WTC11 (cell line): Measurements from ENCODE around the gene BTNL9. TPM values are rescaled to one million over a fixed set of nuclear protein-coding genes. Genes with fewer than 3 reads are reported as not detected.
A peak's percentile ranks its signal among the peaks of the same experiment; 100 is the strongest.

Experiments used
- ATAC-seq: fragments of 200-7000 bp; cut with Tn5 transposase; 2 replicates; pipeline ENCODE4 v1.10.0; 2021; ENCODE audit warnings: mild to moderate bottlenecking, moderate library complexity
- CTCF ChIA-PET: fragments of 300-600 bp; sonication (Branson Sonifier 250); formaldehyde crosslinking; loops from one replicate; lab custom pipeline; 2021; ENCODE audit warnings: antibody characterized with exemption; lab: Charles Lee
- POLR2A ChIA-PET: fragments of 350-600 bp; sonication (Branson Sonifier 250); formaldehyde crosslinking; loops from one replicate; lab custom pipeline; 2021; ENCODE audit warnings: antibody characterized with exemption; lab: Charles Lee
- DNase-seq: peaks from one replicate; pipeline ENCODE4 v3.0.0; 2021; ENCODE audit warnings: low spot score
- H3K27ac Mint-ChIP-seq: 2 replicates; pipeline ENCODE4 v1.8.0; 2021; ENCODE audit warnings: mixed read lengths
- H3K27me3 Mint-ChIP-seq: 2 replicates; pipeline ENCODE4 v1.8.0; 2021; ENCODE audit warnings: low read depth, mild to moderate bottlenecking, moderate library complexity, mixed read lengths
- H3K36me3 Mint-ChIP-seq: 2 replicates; pipeline ENCODE4 v1.8.0; 2021; ENCODE audit warnings: mixed read lengths
- H3K4me1 Mint-ChIP-seq: 2 replicates; pipeline ENCODE4 v1.8.0; 2022; ENCODE audit warnings: mixed read lengths
- H3K4me3 Mint-ChIP-seq: 2 replicates; pipeline ENCODE4 v1.8.0; 2021; ENCODE audit warnings: mild to moderate bottlenecking, moderate library complexity, mixed read lengths
- H3K9me3 Mint-ChIP-seq: 2 replicates; pipeline ENCODE4 v1.8.0; 2021; ENCODE audit warnings: mixed read lengths
- AFF4 ChIP-seq: sonication (generic); formaldehyde crosslinking; IDR thresholded peaks from 2 replicates; pipeline ENCODE4 v1.8.1; 2023; ENCODE audit warnings: mild to moderate bottlenecking, missing genetic modification reagents, borderline replicate concordance
- ATF1 ChIP-seq: sonication (generic); formaldehyde crosslinking; IDR thresholded peaks from 2 replicates; pipeline ENCODE4 v1.8.1; 2023; ENCODE audit warnings: mild to moderate bottlenecking, moderate library complexity, missing genetic modification reagents
- ERG ChIP-seq: fragments of 250-450 bp; sonication (Bioruptor Pico); IDR thresholded peaks from 2 replicates; pipeline ENCODE4 v1.8.0; 2021; ENCODE audit warnings: mild to moderate bottlenecking
- ESRRA ChIP-seq: sonication (generic); formaldehyde crosslinking; IDR thresholded peaks from 2 replicates; pipeline ENCODE4 v1.8.1; 2022; ENCODE audit warnings: mild to moderate bottlenecking, missing genetic modification reagents, borderline replicate concordance
- FOXP1 ChIP-seq: sonication (generic); formaldehyde crosslinking; IDR thresholded peaks from 2 replicates; pipeline ENCODE4 v1.8.0; 2022; ENCODE audit warnings: missing genetic modification reagents, mild to moderate bottlenecking, moderate library complexity, borderline replicate concordance
- FOXP4 ChIP-seq: sonication (generic); formaldehyde crosslinking; IDR thresholded peaks from 2 replicates; pipeline ENCODE4 v1.8.0; 2022; ENCODE audit warnings: mild to moderate bottlenecking, missing genetic modification reagents
- GABPB1 ChIP-seq: sonication (generic); formaldehyde crosslinking; IDR thresholded peaks from 2 replicates; pipeline ENCODE4 v1.8.1; 2023; ENCODE audit warnings: mild to moderate bottlenecking, missing genetic modification reagents
- GRHL2 ChIP-seq: fragments of 250-450 bp; sonication (Bioruptor Pico); IDR thresholded peaks from 2 replicates; pipeline ENCODE4 v1.8.0; 2022; ENCODE audit warnings: mild to moderate bottlenecking, moderate library complexity; ENCODE audit not compliant: insufficient replicate concordance, severe bottlenecking
- HMGA2 ChIP-seq: fragments of 250-450 bp; sonication (Bioruptor Pico); IDR thresholded peaks from 2 replicates; pipeline ENCODE4 v1.4.0; 2021; ENCODE audit warnings: mild to moderate bottlenecking, moderate library complexity
- ZNF219 ChIP-seq: sonication (generic); formaldehyde crosslinking; IDR thresholded peaks from 2 replicates; pipeline ENCODE4 v1.8.0; 2023; ENCODE audit warnings: missing genetic modification reagents, mild to moderate bottlenecking, borderline replicate concordance
- ZNF416 ChIP-seq: fragments of 250-450 bp; sonication (Bioruptor Pico); IDR thresholded peaks from 2 replicates; pipeline ENCODE4 v1.9.0; 2021; ENCODE audit warnings: mild to moderate bottlenecking, inconsistent platforms
- ZNF425 ChIP-seq: fragments of 250-450 bp; sonication (Bioruptor Pico); conservative IDR thresholded peaks from 2 replicates; pipeline ENCODE4 v1.9.0; 2021; ENCODE audit warnings: mild to moderate bottlenecking
- ZNF512 ChIP-seq: sonication (generic); formaldehyde crosslinking; IDR thresholded peaks from 2 replicates; pipeline ENCODE4 v1.8.1; 2022; ENCODE audit warnings: missing genetic modification reagents, borderline replicate concordance
- ZNF671 ChIP-seq: fragments of 250-450 bp; sonication (Bioruptor Pico); IDR thresholded peaks from 2 replicates; pipeline ENCODE4 v1.8.0; 2021; ENCODE audit warnings: mild to moderate bottlenecking
- total RNA-seq: library from RNA; stranded (reverse); gene quantifications from 3 replicates; pipeline ENCODE4 v1.2.3, GENCODE V29; 2021
- TF ChIP-seq, protein P1 (sequence below): sonication (generic); formaldehyde crosslinking; IDR thresholded peaks from 2 replicates; pipeline ENCODE4 v1.8.0; 2022; ENCODE audit warnings: mild to moderate bottlenecking, missing genetic modification reagents
- TF ChIP-seq, protein P2 (sequence below): fragments of 250-450 bp; sonication (Bioruptor Pico); IDR thresholded peaks from 2 replicates; pipeline ENCODE4 v2.1.2; 2022; ENCODE audit warnings: mild to moderate bottlenecking, moderate library complexity
- TF ChIP-seq, protein P3 (sequence below): sonication (generic); formaldehyde crosslinking; IDR thresholded peaks from 2 replicates; pipeline ENCODE4 v1.8.0; 2023; ENCODE audit warnings: missing genetic modification reagents

The BTNL9 gene
- total RNA-seq, 1 experiment from 2014 or later = 3.4 TPM

DNA sequence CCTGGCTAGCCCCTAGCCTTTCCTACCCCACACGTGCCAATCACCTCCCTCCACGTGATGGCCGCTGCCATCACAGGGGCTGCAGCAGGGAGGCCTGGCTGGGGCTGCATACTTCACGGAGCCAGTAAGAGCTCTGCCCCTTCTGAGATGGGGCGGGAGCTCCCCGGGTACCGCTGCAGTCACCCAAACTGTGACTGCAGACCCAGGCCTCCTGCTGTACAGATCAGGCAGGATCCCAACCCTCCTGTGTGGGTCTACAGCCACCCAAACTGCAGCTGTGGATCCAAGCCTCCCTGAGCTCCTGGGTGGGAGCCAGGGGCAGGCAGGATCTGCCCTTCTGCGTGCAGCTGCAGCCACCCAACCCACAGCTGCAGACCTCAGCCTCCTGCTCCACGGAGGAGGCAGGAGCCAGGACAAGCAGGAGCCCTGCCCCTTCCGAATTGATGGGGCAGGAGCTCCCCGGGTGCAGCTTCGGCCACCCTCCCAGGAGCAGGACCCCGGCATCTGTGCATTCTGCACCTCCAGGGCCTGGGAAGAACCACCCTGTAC is 3.2 kb upstream of the BTNL9 start:
- ATAC-seq = no peak
- Mint-ChIP-seq H3K27me3 (peaks cover 11% of the 10 kb centered on the region), H3K4me3 (no peak overlapping the region), H3K9me3 (peaks cover 15% of the 10 kb centered on the region), H3K36me3 (0 out of 2 replicates have a peak, but pooled peaks cover 1% of the 10 kb centered on the region), H3K27ac (no peak overlapping the region), H3K4me1 (peaks cover 24% of the 10 kb centered on the region)
- no peak for DNase-seq
- ChIA-PET CTCF (interaction anchor here (0.7 to 2.1 kb wide), 5 partner anchors 52 to 168 kb away, joined by 3 to 6 read pairs (median 3); no protein-coding TSS in a partner anchor), POLR2A (interaction anchor here (0.5 kb wide), 1 partner anchor 450 kb away, joined by 3 read pairs; no protein-coding TSS in a partner anchor)
- TF ChIP-seq GABPB1 (CRISPR knock-in tag) (no peak), ZNF671 (CRISPR knock-in tag) (no peak), GRHL2 (CRISPR knock-in tag) (no peak), ESRRA (CRISPR knock-in tag) (no peak), FOXP4 (CRISPR knock-in tag) (no peak), ATF1 (no peak), AFF4 (no peak), ZNF512 (CRISPR knock-in tag) (no peak)

- Mint-ChIP-seq H3K4me1 (peaks cover 24% of the 10 kb centered on the region), H3K9me3 (peaks cover 13% of the 10 kb centered on the region), H3K4me3 (no peak overlapping the region), H3K27ac (no peak overlapping the region), H3K27me3 (peaks cover 15% of the 10 kb centered on the region), H3K36me3 (no peaks in the 10 kb centered on the region)
- ChIA-PET CTCF (interaction anchor here (1.0 to 2.1 kb wide), 2 partner anchors 51 to 169 kb away, joined by 3 to 6 read pairs; no protein-coding TSS in a partner anchor), POLR2A (interaction anchor here (0.5 kb wide), 1 partner anchor 177 kb away, joined by 3 read pairs; no protein-coding TSS in a partner anchor)
- DNase-seq = peak; percentile 46
- ATAC-seq = peak; percentile 88
- no peak for TF ChIP-seq ZNF219
- no peak for TF ChIP-seq FOXP1 (CRISPR knock-in tag)
- TF ChIP-seq, protein P1, sequence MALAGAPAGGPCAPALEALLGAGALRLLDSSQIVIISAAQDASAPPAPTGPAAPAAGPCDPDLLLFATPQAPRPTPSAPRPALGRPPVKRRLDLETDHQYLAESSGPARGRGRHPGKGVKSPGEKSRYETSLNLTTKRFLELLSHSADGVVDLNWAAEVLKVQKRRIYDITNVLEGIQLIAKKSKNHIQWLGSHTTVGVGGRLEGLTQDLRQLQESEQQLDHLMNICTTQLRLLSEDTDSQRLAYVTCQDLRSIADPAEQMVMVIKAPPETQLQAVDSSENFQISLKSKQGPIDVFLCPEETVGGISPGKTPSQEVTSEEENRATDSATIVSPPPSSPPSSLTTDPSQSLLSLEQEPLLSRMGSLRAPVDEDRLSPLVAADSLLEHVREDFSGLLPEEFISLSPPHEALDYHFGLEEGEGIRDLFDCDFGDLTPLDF (CRISPR knock-in tag) = no peak
- TF ChIP-seq, protein P2, sequence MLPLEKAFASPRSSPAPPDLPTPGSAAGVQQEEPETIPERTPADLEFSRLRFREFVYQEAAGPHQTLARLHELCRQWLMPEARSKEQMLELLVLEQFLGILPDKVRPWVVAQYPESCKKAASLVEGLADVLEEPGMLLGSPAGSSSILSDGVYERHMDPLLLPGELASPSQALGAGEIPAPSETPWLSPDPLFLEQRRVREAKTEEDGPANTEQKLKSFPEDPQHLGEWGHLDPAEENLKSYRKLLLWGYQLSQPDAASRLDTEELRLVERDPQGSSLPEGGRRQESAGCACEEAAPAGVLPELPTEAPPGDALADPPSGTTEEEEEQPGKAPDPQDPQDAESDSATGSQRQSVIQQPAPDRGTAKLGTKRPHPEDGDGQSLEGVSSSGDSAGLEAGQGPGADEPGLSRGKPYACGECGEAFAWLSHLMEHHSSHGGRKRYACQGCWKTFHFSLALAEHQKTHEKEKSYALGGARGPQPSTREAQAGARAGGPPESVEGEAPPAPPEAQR = no peak
- TF ChIP-seq ERG (CRISPR knock-in tag) = no peak
- TF ChIP-seq, protein P3, sequence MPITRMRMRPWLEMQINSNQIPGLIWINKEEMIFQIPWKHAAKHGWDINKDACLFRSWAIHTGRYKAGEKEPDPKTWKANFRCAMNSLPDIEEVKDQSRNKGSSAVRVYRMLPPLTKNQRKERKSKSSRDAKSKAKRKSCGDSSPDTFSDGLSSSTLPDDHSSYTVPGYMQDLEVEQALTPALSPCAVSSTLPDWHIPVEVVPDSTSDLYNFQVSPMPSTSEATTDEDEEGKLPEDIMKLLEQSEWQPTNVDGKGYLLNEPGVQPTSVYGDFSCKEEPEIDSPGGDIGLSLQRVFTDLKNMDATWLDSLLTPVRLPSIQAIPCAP = no peak
- TF ChIP-seq HMGA2 (CRISPR knock-in tag) = no peak
- no peak for TF ChIP-seq ZNF416 (CRISPR knock-in tag)
- no peak for TF ChIP-seq ZNF425
Observed at GRCh38 chr5:181037365-181037861, 2.7 kb upstream of the BTNL9 start.
